ENCODE results near the gene RAP1GAP2. TPM values are rescaled to one million over a fixed set of nuclear protein-coding genes. Genes with fewer than 3 reads are reported as not detected.
"Not testable (repeated sequence)": the region's sequence is repeated elsewhere in the genome, so short reads cannot be mapped to it uniquely, and the experiment has no call there.

Gene RAP1GAP2
- total RNA-seq, 1 donor from 2014 or later = 46.8 TPM

GRCh38 chr17:3033248-3033640, 237.0 kb downstream of the RAP1GAP2 start:
- intact Hi-C loops (cut with DNase I) = no loop called here
- ATAC-seq (ENCODE audit: poor library complexity) (no peak), DNase-seq (no peak)

GRCh38 chr17:3033741-3034577, 237.7 kb downstream of the RAP1GAP2 start:
- ATAC-seq (ENCODE audit: poor library complexity) (no peak), DNase-seq (no peak)
- intact Hi-C loops (cut with DNase I) = no loop called here

- intact Hi-C loops (cut with DNase I) = no loop called here
- DNase-seq = no peak
- ATAC-seq (ENCODE audit: poor library complexity) = no peak
Observed at GRCh38 chr17:3034578-3034920, 238.3 kb downstream of the RAP1GAP2 start.

- ATAC-seq (ENCODE audit: poor library complexity) (no peak), DNase-seq (no peak)
- intact Hi-C loops (cut with DNase I) = no loop called here
Observed at GRCh38 chr17:3035256-3035967, 239.2 kb downstream of the RAP1GAP2 start.

- DNase-seq (no peak), ATAC-seq (ENCODE audit: poor library complexity) (no peak)
- intact Hi-C loops (cut with DNase I) = no loop called here
Observed at GRCh38 chr17:3035968-3036280, 239.7 kb downstream of the RAP1GAP2 start.

GRCh38 chr17:3036800-3037199, 240.6 kb downstream of the RAP1GAP2 start:
- DNase-seq (no peak), ATAC-seq (ENCODE audit: poor library complexity) (no peak)
- intact Hi-C loops (cut with DNase I) = no loop called here

- DNase-seq (no peak), ATAC-seq (ENCODE audit: poor library complexity) (no peak)
- intact Hi-C loops (cut with DNase I) = no loop called here
Observed at GRCh38 chr17:3037259-3037658, 241.0 kb downstream of the RAP1GAP2 start.

- no peak for DNase-seq
- ATAC-seq (ENCODE audit: poor library complexity) = no peak
- intact Hi-C loops (cut with DNase I) = no loop called here
Observed at GRCh38 chr17:3038941-3039340, 242.7 kb downstream of the RAP1GAP2 start.

GRCh38 chr17:3039736-3040135, 243.5 kb downstream of the RAP1GAP2 start:
- no peak for ATAC-seq (ENCODE audit: poor library complexity)
- intact Hi-C loops (cut with DNase I) = no loop called here
- DNase-seq = no peak

GRCh38 chr17:3040882-3041281, 244.6 kb downstream of the RAP1GAP2 start:
- intact Hi-C loops (cut with DNase I) = no loop called here
- ATAC-seq (ENCODE audit: poor library complexity) (no peak), DNase-seq (no peak)

- DNase-seq = no peak
- intact Hi-C loops (cut with DNase I) = no loop called here
- ATAC-seq (ENCODE audit: poor library complexity) = no peak
Observed at GRCh38 chr17:3043737-3044365, 247.6 kb downstream of the RAP1GAP2 start.

GRCh38 chr17:3046753-3047152, 250.5 kb downstream of the RAP1GAP2 start:
- intact Hi-C loops (cut with DNase I) = no loop called here
- no peak for DNase-seq
- no peak for ATAC-seq (ENCODE audit: poor library complexity)

GRCh38 chr17:3048727-3049471, 252.7 kb downstream of the RAP1GAP2 start:
- DNase-seq (peak; percentile 98), ATAC-seq (ENCODE audit: poor library complexity) (peak; percentile 100)
- intact Hi-C loops (cut with DNase I) = no loop called here

- intact Hi-C loops (cut with DNase I) = no loop called here
- no peak for DNase-seq
- no peak for ATAC-seq (ENCODE audit: poor library complexity)
Observed at GRCh38 chr17:3049705-3050295, 253.6 kb downstream of the RAP1GAP2 start.

- DNase-seq; ATAC-seq (ENCODE audit: poor library complexity); intact Hi-C loops (cut with DNase I): not testable (repeated sequence)
Observed at GRCh38 chr17:3054868-3055267, 258.6 kb downstream of the RAP1GAP2 start.

- ATAC-seq (ENCODE audit: poor library complexity); DNase-seq; intact Hi-C loops (cut with DNase I): not testable (repeated sequence)
Observed at GRCh38 chr17:3062824-3063377, 266.7 kb downstream of the RAP1GAP2 start.

- intact Hi-C loops (cut with DNase I); DNase-seq; ATAC-seq (ENCODE audit: poor library complexity): not testable (repeated sequence)
Observed at GRCh38 chr17:3063507-3063906, 267.3 kb downstream of the RAP1GAP2 start, which contains the start of gene OR1D5. TSS of gene OR1D5 (minus strand) at chr17:3063607. CDS start at chr17:3063607, 0 bp downstream.

GRCh38 chr17:3065192-3065591, 269.0 kb downstream of the RAP1GAP2 start:
- DNase-seq; intact Hi-C loops (cut with DNase I): not testable (repeated sequence)
- peak; percentile 52 for ATAC-seq (ENCODE audit: poor library complexity)

All from Right ventricle myocardium superior (tissue), 1 donor.